Neural cell (in vitro differentiated cells): Measurements from ENCODE around the gene EHD4. TPM values are rescaled to one million over a fixed set of nuclear protein-coding genes. Genes with fewer than 3 reads are reported as not detected.

Source experiments
- H2AFZ ChIP-seq: fragments of 200-600, 300-800 bp; sonication (generic), shearing (Covaris generic); 2 replicates; pipeline ENCODE4 v1.6.0; 2014; ENCODE audit warnings: low read depth, mild to moderate bottlenecking, antibody characterized with exemption, low read length, moderate library complexity
- H3F3A ChIP-seq: fragments of 200-600 bp; shearing (Covaris generic); 2 replicates; pipeline ENCODE4 v1.6.1; 2016; ENCODE audit warnings: mild to moderate bottlenecking, moderate library complexity, mixed read lengths, antibody characterized with exemption, low read length; ENCODE audit not compliant: insufficient read depth, poor library complexity, severe bottlenecking
- H3K27ac ChIP-seq: fragments of 200-600, 300-800 bp; sonication (generic), shearing (Covaris generic); 2 replicates; pipeline ENCODE4 v1.5.1; 2014; ENCODE audit warnings: mild to moderate bottlenecking, low read length, moderate library complexity
- H3K27me3 ChIP-seq: fragments of 300-800, 200-600 bp; sonication (generic), shearing (Covaris generic); 2 replicates; pipeline ENCODE4 v1.6.0; 2014; ENCODE audit warnings: mild to moderate bottlenecking, low read depth, low read length, moderate library complexity; ENCODE audit not compliant: insufficient read depth
- H3K36me3 ChIP-seq: fragments of 300-800, 200-600 bp; sonication (generic), shearing (Covaris generic); 2 replicates; pipeline ENCODE4 v1.5.1; 2014; ENCODE audit warnings: mild to moderate bottlenecking, antibody characterized with exemption, low read length, moderate library complexity; ENCODE audit not compliant: insufficient read depth
- H3K4me2 ChIP-seq: fragments of 300-800, 200-600 bp; sonication (generic), shearing (Covaris generic); 2 replicates; pipeline ENCODE4 v1.6.0; 2014; ENCODE audit warnings: mild to moderate bottlenecking, low read length
- H3K4me3 ChIP-seq: fragments of 300-800, 200-600 bp; sonication (generic), shearing (Covaris generic); 2 replicates; pipeline ENCODE4 v1.5.1; 2014; ENCODE audit warnings: mild to moderate bottlenecking, low read length, moderate library complexity
- H3K79me2 ChIP-seq: fragments of 200-600 bp; shearing (Covaris generic); replicated peaks from 2 replicates; pipeline ENCODE4 v1.6.0; 2014; ENCODE audit warnings: mild to moderate bottlenecking, low read length, moderate library complexity; ENCODE audit not compliant: insufficient read depth
- H3K9ac ChIP-seq: fragments of 300-800, 200-600 bp; sonication (generic), shearing (Covaris generic); 2 replicates; pipeline ENCODE4 v1.6.1; 2016; ENCODE audit warnings: mild to moderate bottlenecking, low read length, mixed read lengths
- H3K9me2 ChIP-seq: fragments of 200-600 bp; shearing (Covaris generic); 2 replicates; pipeline ENCODE4 v1.6.1; 2016; ENCODE audit warnings: mild to moderate bottlenecking, low read length, mixed read lengths; ENCODE audit not compliant: insufficient read depth
- H3K9me3 ChIP-seq: fragments of 200-600, 300-800 bp; sonication (generic), shearing (Covaris generic); 2 replicates; pipeline ENCODE4 v1.6.1; 2016; ENCODE audit warnings: mild to moderate bottlenecking, mixed run types, low read length, moderate library complexity, mixed read lengths
- H4K20me1 ChIP-seq: fragments of 200-600 bp; shearing (Covaris generic); 2 replicates; pipeline ENCODE4 v1.6.1; 2016; ENCODE audit warnings: mild to moderate bottlenecking, mixed run types; ENCODE audit not compliant: insufficient read depth
- EP300 ChIP-seq: fragments of 450-650 bp; conservative IDR thresholded peaks from 2 replicates; pipeline ENCODE4 v1.6.1; 2014; ENCODE audit warnings: antibody characterized with exemption, mild to moderate bottlenecking, moderate library complexity; ENCODE audit not compliant: poor library complexity, severe bottlenecking
- EZH2 ChIP-seq: fragments of 200-600, 300-800 bp; shearing (Covaris generic), sonication (generic); IDR thresholded peaks from 2 replicates; pipeline ENCODE4 v1.6.1; 2014; ENCODE audit warnings: antibody characterized with exemption, low read length, borderline replicate concordance, mild to moderate bottlenecking; ENCODE audit not compliant: insufficient read depth, poor library complexity, severe bottlenecking
- MXI1 ChIP-seq: fragments of 450-650 bp; conservative IDR thresholded peaks from 2 replicates; pipeline ENCODE4 v1.6.1; 2014; ENCODE audit warnings: antibody characterized with exemption, mild to moderate bottlenecking; ENCODE audit not compliant: poor library complexity, severe bottlenecking
- POLR2AphosphoS5 ChIP-seq: IDR thresholded peaks from 2 replicates; pipeline ENCODE4 v1.6.1; 2012
- RAD21 ChIP-seq: fragments of 450-650 bp; conservative IDR thresholded peaks from 2 replicates; pipeline ENCODE4 v1.6.1; 2014; ENCODE audit warnings: antibody characterized with exemption, mild to moderate bottlenecking, moderate library complexity
- SMC3 ChIP-seq: fragments of 450-650 bp; conservative IDR thresholded peaks from 2 replicates; pipeline ENCODE4 v1.6.1; 2014; ENCODE audit warnings: antibody characterized with exemption, mild to moderate bottlenecking, moderate library complexity; ENCODE audit not compliant: poor library complexity
- TAF1 ChIP-seq: IDR thresholded peaks from 2 replicates; pipeline ENCODE4 v1.6.1; 2012; ENCODE audit warnings: low read depth
- polyA plus RNA-seq: library from polyadenylated mRNA; depleted of rRNA; stranded (reverse); fragments of >200 nt; gene quantifications from 2 replicates; pipeline ENCODE4 v1.2.3, GENCODE V29; 2014
- TF ChIP-seq, protein P1 (sequence below): IDR thresholded peaks from 2 replicates; pipeline ENCODE4 v1.6.1; 2012; ENCODE audit warnings: borderline replicate concordance
- TF ChIP-seq, protein P2 (sequence below): fragments of 450-650 bp; IDR thresholded peaks from 2 replicates; pipeline ENCODE4 v1.5.1; 2014; ENCODE audit warnings: antibody characterized with exemption, mild to moderate bottlenecking, moderate library complexity; ENCODE audit not compliant: poor library complexity, severe bottlenecking

Gene EHD4
- polyA plus RNA-seq, 1 donor from 2014 or later, result 0.09 TPM

GRCh38 chr15:41925086-41925608 is 47.2 kb downstream of the EHD4 start:
- no peak for TF ChIP-seq RAD21
- TF ChIP-seq, protein P1, sequence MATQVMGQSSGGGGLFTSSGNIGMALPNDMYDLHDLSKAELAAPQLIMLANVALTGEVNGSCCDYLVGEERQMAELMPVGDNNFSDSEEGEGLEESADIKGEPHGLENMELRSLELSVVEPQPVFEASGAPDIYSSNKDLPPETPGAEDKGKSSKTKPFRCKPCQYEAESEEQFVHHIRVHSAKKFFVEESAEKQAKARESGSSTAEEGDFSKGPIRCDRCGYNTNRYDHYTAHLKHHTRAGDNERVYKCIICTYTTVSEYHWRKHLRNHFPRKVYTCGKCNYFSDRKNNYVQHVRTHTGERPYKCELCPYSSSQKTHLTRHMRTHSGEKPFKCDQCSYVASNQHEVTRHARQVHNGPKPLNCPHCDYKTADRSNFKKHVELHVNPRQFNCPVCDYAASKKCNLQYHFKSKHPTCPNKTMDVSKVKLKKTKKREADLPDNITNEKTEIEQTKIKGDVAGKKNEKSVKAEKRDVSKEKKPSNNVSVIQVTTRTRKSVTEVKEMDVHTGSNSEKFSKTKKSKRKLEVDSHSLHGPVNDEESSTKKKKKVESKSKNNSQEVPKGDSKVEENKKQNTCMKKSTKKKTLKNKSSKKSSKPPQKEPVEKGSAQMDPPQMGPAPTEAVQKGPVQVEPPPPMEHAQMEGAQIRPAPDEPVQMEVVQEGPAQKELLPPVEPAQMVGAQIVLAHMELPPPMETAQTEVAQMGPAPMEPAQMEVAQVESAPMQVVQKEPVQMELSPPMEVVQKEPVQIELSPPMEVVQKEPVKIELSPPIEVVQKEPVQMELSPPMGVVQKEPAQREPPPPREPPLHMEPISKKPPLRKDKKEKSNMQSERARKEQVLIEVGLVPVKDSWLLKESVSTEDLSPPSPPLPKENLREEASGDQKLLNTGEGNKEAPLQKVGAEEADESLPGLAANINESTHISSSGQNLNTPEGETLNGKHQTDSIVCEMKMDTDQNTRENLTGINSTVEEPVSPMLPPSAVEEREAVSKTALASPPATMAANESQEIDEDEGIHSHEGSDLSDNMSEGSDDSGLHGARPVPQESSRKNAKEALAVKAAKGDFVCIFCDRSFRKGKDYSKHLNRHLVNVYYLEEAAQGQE, result no peak
- no peak for TF ChIP-seq POLR2AphosphoS5
- no peak for TF ChIP-seq EZH2
- TF ChIP-seq TAF1, result no peak
- no peak for TF ChIP-seq EP300
- no peak for TF ChIP-seq SMC3
- TF ChIP-seq MXI1, result no peak
- H3F3A ChIP-seq, result no peaks in the 10 kb centered on the region
- H3K36me3 ChIP-seq, result no peaks in the 10 kb centered on the region
- H3K4me2 ChIP-seq, result no peak overlapping the region
- no peaks in the 10 kb centered on the region for H3K79me2 ChIP-seq
- H3K4me3 ChIP-seq, result no peak overlapping the region
- H3K9me3 ChIP-seq, result no peaks in the 10 kb centered on the region
- no peak overlapping the region for H3K27ac ChIP-seq
- H3K9me2 ChIP-seq, result no peaks in the 10 kb centered on the region
- no peak overlapping the region for H2AFZ ChIP-seq
- no peak overlapping the region for H3K9ac ChIP-seq
- no peaks in the 10 kb centered on the region for H4K20me1 ChIP-seq
- H3K27me3 ChIP-seq, result no peaks in the 10 kb centered on the region

- Histone ChIP-seq H3K9me2 (no peaks in the 10 kb centered on the region), H3F3A (no peaks in the 10 kb centered on the region), H3K4me2 (no peak overlapping the region), H3K27me3 (no peaks in the 10 kb centered on the region), H3K4me3 (no peak overlapping the region), H3K9ac (no peak overlapping the region), H3K9me3 (no peaks in the 10 kb centered on the region), H3K36me3 (no peaks in the 10 kb centered on the region), H3K27ac (no peak overlapping the region), H4K20me1 (no peaks in the 10 kb centered on the region), H2AFZ (no peak overlapping the region), H3K79me2 (no peaks in the 10 kb centered on the region)
- TF ChIP-seq, protein P1, result no peak
- no peak for TF ChIP-seq RAD21
- TF ChIP-seq TAF1, result no peak
- TF ChIP-seq SMC3, result no peak
- TF ChIP-seq MXI1, result no peak
- TF ChIP-seq EZH2, result no peak
- no peak for TF ChIP-seq EP300
- TF ChIP-seq POLR2AphosphoS5, result no peak
- TF ChIP-seq, protein P2, sequence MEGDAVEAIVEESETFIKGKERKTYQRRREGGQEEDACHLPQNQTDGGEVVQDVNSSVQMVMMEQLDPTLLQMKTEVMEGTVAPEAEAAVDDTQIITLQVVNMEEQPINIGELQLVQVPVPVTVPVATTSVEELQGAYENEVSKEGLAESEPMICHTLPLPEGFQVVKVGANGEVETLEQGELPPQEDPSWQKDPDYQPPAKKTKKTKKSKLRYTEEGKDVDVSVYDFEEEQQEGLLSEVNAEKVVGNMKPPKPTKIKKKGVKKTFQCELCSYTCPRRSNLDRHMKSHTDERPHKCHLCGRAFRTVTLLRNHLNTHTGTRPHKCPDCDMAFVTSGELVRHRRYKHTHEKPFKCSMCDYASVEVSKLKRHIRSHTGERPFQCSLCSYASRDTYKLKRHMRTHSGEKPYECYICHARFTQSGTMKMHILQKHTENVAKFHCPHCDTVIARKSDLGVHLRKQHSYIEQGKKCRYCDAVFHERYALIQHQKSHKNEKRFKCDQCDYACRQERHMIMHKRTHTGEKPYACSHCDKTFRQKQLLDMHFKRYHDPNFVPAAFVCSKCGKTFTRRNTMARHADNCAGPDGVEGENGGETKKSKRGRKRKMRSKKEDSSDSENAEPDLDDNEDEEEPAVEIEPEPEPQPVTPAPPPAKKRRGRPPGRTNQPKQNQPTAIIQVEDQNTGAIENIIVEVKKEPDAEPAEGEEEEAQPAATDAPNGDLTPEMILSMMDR, result no peak
Observed at GRCh38 chr15:41923401-41923997, 48.9 kb downstream of the EHD4 start.
